Lung (tissue), 12 donors: Measurements from ENCODE around the gene LGALS14. TPM values are rescaled to one million over a fixed set of nuclear protein-coding genes. Genes with fewer than 3 reads are reported as not detected.

Experiments
- ATAC-seq: fragments of 200-7000 bp; cut with Tn5 transposase; one replicate; pipeline ENCODE4 v1.9.1; 2020; ENCODE audit warnings: moderate number of reproducible peaks; ENCODE audit not compliant: insufficient read depth, low FRiP score
- DNase-seq, 3 donors: peaks; one replicate each; pipeline ENCODE4 v3.0.0-alpha.2; 2013 to 2017
- H3K27ac ChIP-seq, 2 donors: one replicate each; pipeline ENCODE4 v1.5.1; 2013; ENCODE audit warnings: mild to moderate bottlenecking in 2 of 2, moderate library complexity in 2 of 2, control low read depth in 1 of 2, inconsistent platforms in 1 of 2, low read depth in 1 of 2, low read length in 1 of 2
- H3K27me3 ChIP-seq, 3 donors: one replicate each; pipeline ENCODE4 v1.5.1; 2013; ENCODE audit warnings: low read length in 2 of 3; ENCODE audit not compliant: control insufficient read depth in 3 of 3, insufficient read depth in 3 of 3
- H3K36me3 ChIP-seq, 4 donors: one replicate each; pipeline ENCODE4 v1.5.1; 2013; ENCODE audit warnings: low read length in 4 of 4, mild to moderate bottlenecking in 1 of 4, moderate library complexity in 1 of 4; ENCODE audit not compliant: control insufficient read depth in 4 of 4, insufficient read depth in 4 of 4
- H3K4me1 ChIP-seq, 5 donors: one replicate each; pipeline ENCODE4 v1.5.1; 2013; ENCODE audit warnings: low read length in 5 of 5, mild to moderate bottlenecking in 2 of 5, moderate library complexity in 1 of 5; ENCODE audit not compliant: control insufficient read depth in 5 of 5, insufficient read depth in 5 of 5
- H3K4me3 ChIP-seq: one replicate; pipeline ENCODE4 v1.5.1; 2013; ENCODE audit warnings: mild to moderate bottlenecking, control low read depth, moderate library complexity
- H3K9ac ChIP-seq, 2 donors: one replicate each; pipeline ENCODE4 v1.5.1; 2013; ENCODE audit warnings: low read length in 2 of 2, control low read depth in 1 of 2; ENCODE audit not compliant: insufficient read depth in 1 of 2
- H3K9me3 ChIP-seq, 4 donors: one replicate each; pipeline ENCODE4 v1.5.1; 2013; ENCODE audit warnings: low read length in 3 of 4, mild to moderate bottlenecking in 1 of 4, moderate library complexity in 1 of 4; ENCODE audit not compliant: control insufficient read depth in 4 of 4, insufficient read depth in 3 of 4
- CTCF ChIP-seq: IDR thresholded peaks from 2 replicates; pipeline ENCODE4 v1.5.1; 2012; ENCODE audit warnings: mild to moderate bottlenecking; ENCODE audit errors: control extremely low read depth, extremely low read depth
- WGBS, 2 donors: extraction: QIAGEN DNeasy Blood & Tissue Kit; methylation state at CpG; one replicate each; pipeline ENCODE4 v1.1.7; 2013; 5-methylcytosine and 5-hydroxymethylcytosine counted together
- polyA plus RNA-seq, 2 donors: library from polyadenylated mRNA; stranded (reverse); fragments of 200-250 nt; gene quantifications; one replicate each; pipeline ENCODE4 v1.2.1, GENCODE V29; 2013
- total RNA-seq, 2 donors: library from RNA; depleted of rRNA in 1 of 2; stranded (reverse); fragments of >200 nt in 1 of 2; gene quantifications; one replicate each; pipeline ENCODE4 v1.2.1, GENCODE V29; 2014 to 2021
- donor health status: control.
- donor health status: control.
- donor health status: Bipolar disorder and iron deficiency.
- donor health status: healthy.
- donor health status: DM: yes; HTN: yes; CAD: no.

Gene LGALS14
- total and polyA plus RNA-seq, 4 donors, result not detected

DNA sequence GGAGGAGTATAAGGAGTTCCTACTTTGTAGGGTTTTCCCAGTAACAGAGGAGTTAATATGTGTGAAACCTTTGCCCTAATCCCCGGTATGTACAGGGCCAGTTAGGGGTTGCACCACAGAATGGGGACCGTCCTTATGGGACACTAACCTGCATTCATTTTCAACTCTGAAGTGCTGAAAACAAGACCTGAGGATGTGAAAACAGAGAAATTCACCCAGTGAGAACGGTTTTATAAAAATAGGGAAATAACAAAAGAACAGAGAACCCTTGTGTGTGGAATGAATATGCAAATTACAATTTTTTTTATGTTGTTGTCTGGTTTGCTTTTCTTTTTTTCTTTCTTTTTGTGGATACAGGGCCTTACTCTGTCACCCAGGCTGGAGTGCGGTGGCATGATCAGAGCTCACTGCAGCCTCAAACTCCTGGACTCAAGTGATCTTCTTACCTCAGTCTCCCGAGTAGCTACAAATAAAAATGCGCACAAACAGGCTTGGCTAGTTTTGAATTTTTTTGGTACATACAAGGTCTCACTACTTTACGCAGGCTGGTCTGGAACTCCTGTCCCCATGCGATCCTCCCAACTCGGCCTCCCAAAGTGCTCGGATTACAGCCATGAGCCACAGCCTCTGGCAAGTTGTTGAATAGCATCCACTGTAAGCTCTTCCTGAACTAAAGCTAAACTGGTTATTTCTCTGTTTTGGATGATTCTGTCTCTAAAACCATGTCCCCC, 23.0 kb downstream of the LGALS14 start:
- no peak for TF ChIP-seq CTCF
- no peak for DNase-seq
- H3K4me3 ChIP-seq, result no peak overlapping the region
- no peak overlapping the region for H3K27ac ChIP-seq
- no peak for ATAC-seq
- 80 to 81% methylated on average over 10 of the region's 10 CpGs for WGBS, 2 donors
- no peaks in the 10 kb centered on the region for H3K36me3 ChIP-seq
- no peaks in the 10 kb centered on the region for H3K4me1 ChIP-seq
- no peak overlapping the region for H3K9ac ChIP-seq
- peaks cover 0 to 3% (median 0%) of the 10 kb centered on the region in 3 donors for H3K27me3 ChIP-seq
- H3K9me3 ChIP-seq, result peaks cover 0 to 2% (median 0%) of the 10 kb centered on the region in 4 donors

DNA sequence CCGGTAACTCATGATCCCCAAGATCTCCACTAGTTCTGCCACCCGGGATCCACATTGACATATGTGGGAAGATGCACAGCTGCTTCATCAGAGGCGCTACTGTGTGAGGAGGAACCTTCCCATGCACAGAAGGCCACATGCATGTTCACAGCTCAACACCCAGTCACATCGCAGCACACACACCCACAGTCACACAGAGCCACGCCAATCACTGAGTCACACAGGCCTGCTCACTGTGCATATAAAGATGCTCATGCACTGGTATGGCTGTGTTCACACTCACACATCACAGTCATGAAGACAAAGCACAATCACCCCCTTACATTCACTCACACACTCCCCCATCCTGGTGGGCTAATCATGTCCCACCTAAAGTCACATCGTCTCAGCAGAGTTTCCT, 23.8 kb downstream of the LGALS14 start:
- TF ChIP-seq CTCF, result no peak
- H3K36me3 ChIP-seq, result no peaks in the 10 kb centered on the region
- H3K4me1 ChIP-seq, result no peaks in the 10 kb centered on the region
- 88 to 89% methylated on average over 6 of the region's 6 CpGs for WGBS, 2 donors
- no peak overlapping the region for H3K27ac ChIP-seq
- H3K9me3 ChIP-seq, result peaks cover 0 to 2% (median 0%) of the 10 kb centered on the region in 4 donors
- peaks cover 0 to 3% (median 0%) of the 10 kb centered on the region in 3 donors for H3K27me3 ChIP-seq
- peak overlapping the region; percentile 12 for H3K4me3 ChIP-seq
- DNase-seq, result no peak
- ATAC-seq, result no peak
- H3K9ac ChIP-seq, result no peak overlapping the region

DNA sequence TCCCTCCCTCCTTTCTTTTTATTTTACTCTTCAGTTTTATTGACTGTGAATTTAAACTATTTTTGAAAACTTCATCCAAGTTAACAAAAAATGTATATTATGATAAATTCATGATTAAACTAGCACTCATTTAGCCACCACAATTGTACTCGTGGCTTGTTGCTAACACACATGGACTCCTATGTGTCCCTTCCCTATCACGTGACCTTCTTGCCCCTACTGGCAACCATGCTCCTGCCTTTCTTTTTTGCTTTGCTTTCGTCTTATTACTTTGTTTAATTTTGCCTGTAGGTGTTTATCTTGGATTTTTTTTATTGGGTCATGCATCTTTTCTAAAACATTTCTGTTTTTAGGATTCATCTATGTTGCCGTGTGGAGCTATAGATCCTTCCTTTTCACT, 25.3 kb downstream of the LGALS14 start:
- H3K4me1 ChIP-seq, result no peaks in the 10 kb centered on the region
- DNase-seq (no peak), ATAC-seq (no peak)
- no peak overlapping the region for H3K9ac ChIP-seq
- peaks cover 0 to 3% (median 0%) of the 10 kb centered on the region in 3 donors for H3K27me3 ChIP-seq
- no peak for TF ChIP-seq CTCF
- 63 to 71% methylated on average over 4 of the region's 4 CpGs for WGBS, 2 donors
- no peaks in the 10 kb centered on the region for H3K36me3 ChIP-seq
- no peak overlapping the region for H3K27ac ChIP-seq
- H3K4me3 ChIP-seq, result no peak overlapping the region
- H3K9me3 ChIP-seq, result peaks cover 0 to 2% (median 0%) of the 10 kb centered on the region in 4 donors

GRCh38 chr19:39731685-39732084, 27.4 kb downstream of the LGALS14 start:
- Histone ChIP-seq H3K27me3 (peaks cover 0 to 3% (median 0%) of the 10 kb centered on the region in 3 donors), H3K36me3 (no peaks in the 10 kb centered on the region), H3K9me3 (peaks cover 0 to 4% (median 0%) of the 10 kb centered on the region in 4 donors), H3K27ac (no peak overlapping the region), H3K9ac (no peak overlapping the region), H3K4me3 (no peak overlapping the region), H3K4me1 (no peaks in the 10 kb centered on the region)
- DNase-seq (no peak), ATAC-seq (no peak)
- WGBS, 2 donors, result 78 to 89% methylated on average over 1 of the region's 1 CpG
- no peak for TF ChIP-seq CTCF
